DMS153 treated with DMSO at 0.1 percent for 48 hours (cell line): Measurements from ENCODE around the gene RNLS.
A peak's percentile ranks its signal among the peaks of the same experiment; 100 is the strongest.

Experiments used
- DNase-seq: peaks from one replicate; lab custom pipeline; 2025; ENCODE audit not compliant: unreplicated experiment; lab: John Stamatoyannopoulos, UW

RNLS gene

GRCh38 chr10:88553116-88553752 lies 29.9 kb downstream of the RNLS start:
- peak; percentile 84 for DNase-seq

GRCh38 chr10:88551246-88551645 lies 31.9 kb downstream of the RNLS start:
- no peak for DNase-seq

GRCh38 chr10:88546497-88546896 lies 36.6 kb downstream of the RNLS start:
- DNase-seq = no peak

- DNase-seq = no peak
Observed at GRCh38 chr10:88545359-88545758, 37.8 kb downstream of the RNLS start.

- DNase-seq = no peak
Observed at GRCh38 chr10:88544140-88544870, 38.8 kb downstream of the RNLS start.

GRCh38 chr10:88542522-88542921 lies 40.6 kb downstream of the RNLS start:
- no peak for DNase-seq

GRCh38 chr10:88541116-88541626 lies 41.9 kb downstream of the RNLS start:
- DNase-seq = no peak

- no peak for DNase-seq
Observed at GRCh38 chr10:88540351-88540750, 42.8 kb downstream of the RNLS start.

- no peak for DNase-seq
Observed at GRCh38 chr10:88538048-88538447, 45.1 kb downstream of the RNLS start.

GRCh38 chr10:88537322-88537721 lies 45.8 kb downstream of the RNLS start:
- DNase-seq = no peak

GRCh38 chr10:88536437-88536836 lies 46.7 kb downstream of the RNLS start:
- DNase-seq = no peak

- DNase-seq = no peak
Observed at GRCh38 chr10:88534072-88534665, 48.9 kb downstream of the RNLS start.

GRCh38 chr10:88531392-88532052 lies 51.6 kb downstream of the RNLS start:
- no peak for DNase-seq

- DNase-seq = no peak
Observed at GRCh38 chr10:88530629-88531391, 52.3 kb downstream of the RNLS start.

GRCh38 chr10:88530093-88530492 lies 53.0 kb downstream of the RNLS start:
- DNase-seq = no peak

GRCh38 chr10:88528806-88529570 lies 54.1 kb downstream of the RNLS start:
- no peak for DNase-seq

- no peak for DNase-seq
Observed at GRCh38 chr10:88528201-88528600, 54.9 kb downstream of the RNLS start.

GRCh38 chr10:88527245-88527644 lies 55.9 kb downstream of the RNLS start:
- DNase-seq = no peak

GRCh38 chr10:88526501-88527105 lies 56.5 kb downstream of the RNLS start:
- DNase-seq = no peak
